ENCODE results near the gene NOXRED1. TPM values are rescaled to one million over a fixed set of nuclear protein-coding genes. Genes with fewer than 3 reads are reported as not detected.

Gene NOXRED1
- polyA plus RNA-seq, 2 of the 4 experiments (the other 2 are of a cell fraction) = 0.18 to 0.34 TPM

DNA sequence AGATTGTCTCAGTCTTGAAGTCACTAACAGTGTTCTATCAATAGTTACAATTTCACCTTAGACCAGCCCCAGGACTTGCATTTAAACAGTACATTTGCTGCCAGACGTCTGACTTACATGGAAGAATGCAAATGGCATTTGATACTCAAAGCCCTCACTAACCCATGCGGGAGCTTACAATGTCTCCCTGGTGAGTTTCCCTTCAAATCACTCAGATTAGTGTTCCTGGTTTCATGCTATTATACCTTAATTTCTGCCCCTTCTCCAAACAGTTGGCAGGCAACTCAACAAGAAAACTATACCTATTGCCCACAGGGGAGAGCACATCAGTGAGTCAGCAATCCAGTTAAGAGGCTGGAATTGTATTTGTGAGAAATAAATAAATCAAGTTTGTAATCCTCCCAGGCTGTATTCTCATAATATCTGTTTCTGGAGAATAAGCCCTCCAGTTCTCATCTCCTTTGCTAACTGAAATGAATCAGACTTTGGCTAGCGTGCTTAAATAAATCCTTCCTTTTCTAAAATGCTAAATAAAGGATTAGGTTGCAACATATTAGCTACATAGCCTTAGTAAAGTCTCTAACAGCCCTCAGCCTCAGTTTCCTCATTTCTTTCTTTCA is 78.8 kb downstream of the NOXRED1 start (continued):
- TF ChIP-seq, protein P1, sequence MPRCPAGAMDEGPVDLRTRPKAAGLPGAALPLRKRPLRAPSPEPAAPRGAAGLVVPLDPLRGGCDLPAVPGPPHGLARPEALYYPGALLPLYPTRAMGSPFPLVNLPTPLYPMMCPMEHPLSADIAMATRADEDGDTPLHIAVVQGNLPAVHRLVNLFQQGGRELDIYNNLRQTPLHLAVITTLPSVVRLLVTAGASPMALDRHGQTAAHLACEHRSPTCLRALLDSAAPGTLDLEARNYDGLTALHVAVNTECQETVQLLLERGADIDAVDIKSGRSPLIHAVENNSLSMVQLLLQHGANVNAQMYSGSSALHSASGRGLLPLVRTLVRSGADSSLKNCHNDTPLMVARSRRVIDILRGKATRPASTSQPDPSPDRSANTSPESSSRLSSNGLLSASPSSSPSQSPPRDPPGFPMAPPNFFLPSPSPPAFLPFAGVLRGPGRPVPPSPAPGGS (IDR thresholded peaks at IDR 0.05) = no peak

Small RNAs within 50 kb of the gene (small RNA-seq; reads per million reads assigned to genes)
- 0 reads per million in 6 experiments for gene RF00404

Other genes starting within 250 kb of the NOXRED1 start
- 0.57 and 0.86 TPM in 2 replicates for gene TMEM63C, start 241.7 kb downstream of the NOXRED1 start, polyA plus RNA-seq (2011; rRNA removed)
- gene TMEM63C, start 241.7 kb downstream of the NOXRED1 start, polyA plus RNA-seq (2017; fragmentation: RNase III; extraction: RNeasy Plus Mini Kit Qiagen cat#74134 plus additional on column Dnase treatment) = 0.43 to 0.91 TPM (median 0.73 TPM) in 3 replicates
- gene NGB, start 152.3 kb downstream of the NOXRED1 start, polyA plus RNA-seq (2011; rRNA removed) = not detected in 2 replicates
- gene NGB, start 152.3 kb downstream of the NOXRED1 start, polyA plus RNA-seq (2017; fragmentation: RNase III; extraction: RNeasy Plus Mini Kit Qiagen cat#74134 plus additional on column Dnase treatment) = not detected in 3 replicates
- gene POMT2, start 102.6 kb downstream of the NOXRED1 start, polyA plus RNA-seq (2011; rRNA removed) = 35.0 and 38.7 TPM in 2 replicates
- 25.9 to 29.0 TPM (median 27.1 TPM) in 3 replicates for gene POMT2, start 102.6 kb downstream of the NOXRED1 start, polyA plus RNA-seq (2017; fragmentation: RNase III; extraction: RNeasy Plus Mini Kit Qiagen cat#74134 plus additional on column Dnase treatment)
- 24.3 and 29.3 TPM in 2 replicates for gene GSTZ1, start 102.5 kb downstream of the NOXRED1 start, polyA plus RNA-seq (2011; rRNA removed)
- 29.7 to 33.6 TPM (median 30.1 TPM) in 3 replicates for gene GSTZ1, start 102.5 kb downstream of the NOXRED1 start, polyA plus RNA-seq (2017; fragmentation: RNase III; extraction: RNeasy Plus Mini Kit Qiagen cat#74134 plus additional on column Dnase treatment)
- gene TMED8, start 46.4 kb downstream of the NOXRED1 start, polyA plus RNA-seq (2011; rRNA removed) = 11.7 and 13.9 TPM in 2 replicates
- 8.1 to 8.8 TPM (median 8.8 TPM) in 3 replicates for gene TMED8, start 46.4 kb downstream of the NOXRED1 start, polyA plus RNA-seq (2017; fragmentation: RNase III; extraction: RNeasy Plus Mini Kit Qiagen cat#74134 plus additional on column Dnase treatment)
- 2.0 and 2.7 TPM in 2 replicates for gene SAMD15, start 46.1 kb downstream of the NOXRED1 start, polyA plus RNA-seq (2011; rRNA removed)
- gene SAMD15, start 46.1 kb downstream of the NOXRED1 start, polyA plus RNA-seq (2017; fragmentation: RNase III; extraction: RNeasy Plus Mini Kit Qiagen cat#74134 plus additional on column Dnase treatment) = 2.1 to 2.5 TPM (median 2.2 TPM) in 3 replicates
- 35.8 and 38.0 TPM in 2 replicates for gene VIPAS39, start 34.1 kb upstream of the NOXRED1 start, polyA plus RNA-seq (2011; rRNA removed)
- 14.9 to 15.3 TPM (median 14.9 TPM) in 3 replicates for gene VIPAS39, start 34.1 kb upstream of the NOXRED1 start, polyA plus RNA-seq (2017; fragmentation: RNase III; extraction: RNeasy Plus Mini Kit Qiagen cat#74134 plus additional on column Dnase treatment)
- gene AHSA1, start 34.6 kb upstream of the NOXRED1 start, polyA plus RNA-seq (2011; rRNA removed) = 289 and 299 TPM in 2 replicates
- gene AHSA1, start 34.6 kb upstream of the NOXRED1 start, polyA plus RNA-seq (2017; fragmentation: RNase III; extraction: RNeasy Plus Mini Kit Qiagen cat#74134 plus additional on column Dnase treatment) = 307 to 334 TPM (median 308 TPM) in 3 replicates
- gene ISM2, start 75.3 kb upstream of the NOXRED1 start, polyA plus RNA-seq (2011; rRNA removed) = 0.10 and 0.11 TPM in 2 replicates
- 0.21 to 0.31 TPM (median 0.22 TPM) in 3 replicates for gene ISM2, start 75.3 kb upstream of the NOXRED1 start, polyA plus RNA-seq (2017; fragmentation: RNase III; extraction: RNeasy Plus Mini Kit Qiagen cat#74134 plus additional on column Dnase treatment)
- 29.9 and 30.9 TPM in 2 replicates for gene SPTLC2, start 193.1 kb upstream of the NOXRED1 start, polyA plus RNA-seq (2011; rRNA removed)
- 16.3 to 17.6 TPM (median 17.2 TPM) in 3 replicates for gene SPTLC2, start 193.1 kb upstream of the NOXRED1 start, polyA plus RNA-seq (2017; fragmentation: RNase III; extraction: RNeasy Plus Mini Kit Qiagen cat#74134 plus additional on column Dnase treatment)